Dermis blood vessel endothelial cell (primary cell): ENCODE results near the gene DMAP1. TPM values are rescaled to one million over a fixed set of nuclear protein-coding genes. Genes with fewer than 3 reads are reported as not detected.
"Not testable (repeated sequence)": the region's sequence is repeated elsewhere in the genome, so short reads cannot be mapped to it uniquely, and the experiment has no call there.

Experiments
- DNase-seq: peaks from one replicate; pipeline ENCODE4 v3.0.0; 2010
- total RNA-seq: library from RNA; depleted of rRNA; stranded (reverse); fragments of >200 nt; gene quantifications from 2 replicates; pipeline ENCODE4 v1.2.3, GENCODE V29; 2014

DMAP1 gene
- 13.0 and 16.5 TPM in 2 replicates for total RNA-seq

DNA sequence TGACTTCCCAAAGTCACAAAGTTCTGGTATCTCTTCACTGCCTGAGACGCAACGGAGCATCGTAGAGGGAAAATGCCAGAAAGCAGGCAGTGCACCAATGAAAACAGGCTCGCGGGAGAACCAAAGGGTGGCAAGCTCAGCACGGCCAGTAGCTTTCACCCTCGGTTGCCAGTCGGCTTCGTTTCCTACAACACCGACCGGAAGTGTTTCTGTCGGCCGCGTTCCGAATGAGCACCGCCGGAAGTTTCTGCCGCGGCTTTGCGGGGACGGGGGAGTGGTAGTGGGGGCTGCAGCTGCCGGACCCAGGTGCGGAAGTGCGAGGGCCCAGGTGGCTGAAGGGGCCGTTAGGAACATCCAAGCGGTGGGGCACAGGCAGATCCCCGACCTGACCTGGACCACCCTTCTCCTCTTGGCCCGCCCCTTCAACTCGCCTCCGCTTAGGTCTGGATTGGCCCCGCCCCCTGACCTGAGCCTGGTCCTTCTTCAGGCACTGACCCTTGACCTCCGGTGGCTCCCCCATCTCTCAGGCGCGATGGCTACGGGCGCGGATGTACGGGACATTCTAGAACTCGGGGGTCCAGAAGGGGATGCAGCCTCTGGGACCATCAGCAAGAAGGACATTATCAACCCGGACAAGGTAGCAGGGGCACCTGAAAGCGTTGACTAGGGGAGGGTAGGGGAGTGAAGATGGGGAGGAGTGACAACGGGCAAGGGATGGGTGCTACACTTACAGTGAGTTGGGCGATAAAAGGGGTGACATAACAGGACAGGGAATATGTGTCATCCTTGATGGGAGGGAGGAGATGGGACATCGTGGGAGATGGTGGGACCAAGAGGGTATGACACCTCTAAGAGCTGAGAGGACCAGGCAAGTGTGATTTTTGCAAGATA, at the start of gene DMAP1:
DMAP1 (plus strand) TSS at position 250 of the 891 bp plus-strand sequence; CDS start at position 533, 283 bp downstream.
- DNase-seq, result peak; percentile 89

- DNase-seq, result no peak
These were observed 44.7 kb upstream of the DMAP1 start for GRCh38 chr1:44168520-44169098.

DNA sequence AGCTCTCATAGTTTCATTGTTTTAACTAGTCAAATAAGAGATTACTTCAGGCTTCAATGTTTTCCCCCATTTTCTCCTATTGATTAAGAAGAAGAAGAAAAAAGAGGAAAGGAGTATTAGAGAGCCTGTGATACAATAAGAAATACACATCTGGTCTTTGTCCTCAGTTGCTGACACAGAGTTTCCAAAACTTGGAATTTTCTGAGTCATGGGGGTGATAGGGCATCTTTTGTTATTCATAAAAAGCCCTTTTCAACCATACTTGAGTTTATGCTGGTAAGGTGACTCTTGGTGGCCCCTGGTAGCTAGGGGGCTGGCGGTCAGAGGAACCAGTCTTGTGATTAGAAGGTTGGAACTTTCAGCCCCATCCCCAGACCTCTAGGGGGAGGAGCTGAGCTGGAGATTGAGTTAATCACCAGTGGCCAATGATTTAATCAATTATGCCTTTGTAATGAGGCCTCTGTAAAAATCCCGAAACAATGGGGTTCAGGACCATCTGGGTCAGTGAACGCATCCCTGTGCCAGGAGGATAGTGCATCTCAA, 42.9 kb upstream of the DMAP1 start:
- no peak for DNase-seq

- DNase-seq, result no peak
These were observed 38.6 kb upstream of the DMAP1 start for GRCh38 chr1:44174630-44175029.

- DNase-seq, result no peak
These were observed 12.9 kb upstream of the DMAP1 start for GRCh38 chr1:44200336-44200735.

DNA sequence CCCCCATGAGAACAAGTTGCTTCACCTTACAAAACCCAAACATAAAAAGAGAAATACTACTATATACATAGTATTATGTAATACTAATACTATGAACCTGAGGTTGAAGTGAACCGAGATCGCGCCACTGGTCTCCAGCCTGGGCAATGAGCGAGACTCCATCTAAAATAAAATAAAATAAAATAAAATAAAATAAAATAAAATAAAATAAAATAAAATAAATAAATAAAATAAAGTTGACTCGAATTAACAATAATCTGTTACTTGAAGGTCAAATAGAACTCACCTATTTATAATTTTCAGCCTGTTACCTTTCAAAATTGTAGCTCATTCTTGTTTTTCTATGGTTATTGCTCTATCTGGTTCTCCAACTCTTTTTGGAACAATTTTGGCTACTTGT, 6.7 kb upstream of the DMAP1 start:
- DNase-seq, result not testable (repeated sequence)

GRCh38 chr1:44208226-44208625, 5.0 kb upstream of the DMAP1 start:
- DNase-seq, result no peak

GRCh38 chr1:44210595-44210994, 2.7 kb upstream of the DMAP1 start:
- no peak for DNase-seq

GRCh38 chr1:44212355-44213221, 683 bp upstream of the DMAP1 start:
- no peak for DNase-seq

- peak; percentile 85 for DNase-seq
These were observed 4.6 kb downstream of the DMAP1 start for GRCh38 chr1:44217809-44218410.

DNA sequence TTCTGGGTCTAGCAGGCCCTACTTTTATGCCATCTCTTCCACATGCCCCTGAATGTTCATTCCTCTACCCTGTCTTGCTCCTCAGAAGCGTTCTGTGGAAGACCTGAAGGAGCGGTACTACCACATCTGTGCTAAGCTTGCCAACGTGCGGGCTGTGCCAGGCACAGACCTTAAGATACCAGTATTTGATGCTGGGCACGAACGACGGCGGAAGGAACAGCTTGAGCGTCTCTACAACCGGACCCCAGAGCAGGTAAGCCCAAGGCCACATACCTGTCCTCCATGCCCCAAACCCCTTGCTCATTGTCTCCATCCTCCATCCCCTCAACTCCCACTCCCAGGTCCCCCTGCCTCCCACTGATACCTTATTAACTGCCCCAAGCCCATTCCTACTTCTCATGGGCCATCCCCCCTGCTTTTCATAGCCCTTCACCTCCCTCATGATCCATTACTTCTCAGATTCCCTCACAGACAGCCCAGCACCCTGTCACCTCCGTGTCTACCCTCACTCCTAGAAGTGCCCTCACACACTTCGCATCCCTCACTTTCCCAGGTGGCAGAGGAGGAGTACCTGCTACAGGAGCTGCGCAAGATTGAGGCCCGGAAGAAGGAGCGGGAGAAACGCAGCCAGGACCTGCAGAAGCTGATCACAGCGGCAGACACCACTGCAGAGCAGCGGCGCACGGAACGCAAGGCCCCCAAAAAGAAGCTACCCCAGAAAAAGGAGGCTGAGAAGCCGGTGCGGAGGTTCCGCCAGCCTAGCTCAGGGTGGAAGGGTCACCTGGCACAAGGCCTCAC, 5.4 kb downstream of the DMAP1 start:
- DNase-seq, result no peak

GRCh38 chr1:44219301-44219626, 6.0 kb downstream of the DMAP1 start:
- DNase-seq, result no peak

DNA sequence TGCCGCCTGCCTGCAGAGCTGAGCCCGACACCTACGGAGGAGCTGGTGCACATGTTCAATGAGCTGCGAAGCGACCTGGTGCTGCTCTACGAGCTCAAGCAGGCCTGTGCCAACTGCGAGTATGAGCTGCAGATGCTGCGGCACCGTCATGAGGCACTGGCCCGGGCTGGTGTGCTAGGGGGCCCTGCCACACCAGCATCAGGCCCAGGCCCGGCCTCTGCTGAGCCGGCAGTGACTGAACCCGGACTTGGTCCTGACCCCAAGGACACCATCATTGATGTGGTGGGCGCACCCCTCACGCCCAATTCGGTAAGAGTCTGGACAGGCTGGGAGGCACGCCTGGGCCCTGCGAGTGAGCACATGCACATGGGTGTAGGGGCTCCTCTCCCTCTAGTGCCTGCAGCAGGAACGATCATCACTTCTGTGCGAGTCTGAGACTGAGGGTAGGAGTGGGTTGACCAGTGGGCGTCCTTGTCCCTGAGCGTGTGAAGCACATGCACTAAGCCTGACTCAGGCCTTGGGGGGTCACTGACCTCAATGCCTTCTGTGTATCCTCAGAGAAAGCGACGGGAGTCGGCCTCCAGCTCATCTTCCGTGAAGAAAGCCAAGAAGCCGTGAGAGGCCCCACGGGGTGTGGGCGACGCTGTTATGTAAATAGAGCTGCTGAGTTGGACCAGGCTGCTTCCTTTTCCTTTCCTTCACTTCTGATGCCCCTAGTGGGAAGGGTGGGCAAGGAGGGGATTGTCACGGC, 6.9 kb downstream of the DMAP1 start:
- no peak for DNase-seq

DNA sequence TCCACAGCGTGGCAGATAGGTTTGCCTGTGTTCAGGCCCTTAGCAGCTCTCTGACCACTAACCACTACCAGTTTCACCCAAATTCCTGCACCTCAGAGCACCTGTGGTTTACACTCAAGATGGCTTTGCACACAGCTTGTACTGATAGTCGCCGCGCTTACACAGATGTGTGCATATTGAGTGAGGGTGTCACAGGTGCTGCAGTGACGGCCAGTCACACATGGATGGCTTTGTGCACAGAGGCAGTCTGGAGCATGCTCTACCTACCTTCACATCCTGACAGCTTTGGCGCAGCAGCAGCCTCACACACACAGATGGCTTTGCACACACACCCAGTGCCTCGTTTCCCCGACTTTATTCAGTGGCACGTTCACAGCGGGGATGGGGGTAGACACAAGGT, 7.5 kb downstream of the DMAP1 start:
- DNase-seq, result no peak

GRCh38 chr1:44221769-44222168, 8.5 kb downstream of the DMAP1 start:
- DNase-seq, result no peak

- DNase-seq, result no peak
These were observed 9.3 kb downstream of the DMAP1 start for GRCh38 chr1:44222397-44223186.

- no peak for DNase-seq
These were observed 9.9 kb downstream of the DMAP1 start for GRCh38 chr1:44223187-44223610.

DNA sequence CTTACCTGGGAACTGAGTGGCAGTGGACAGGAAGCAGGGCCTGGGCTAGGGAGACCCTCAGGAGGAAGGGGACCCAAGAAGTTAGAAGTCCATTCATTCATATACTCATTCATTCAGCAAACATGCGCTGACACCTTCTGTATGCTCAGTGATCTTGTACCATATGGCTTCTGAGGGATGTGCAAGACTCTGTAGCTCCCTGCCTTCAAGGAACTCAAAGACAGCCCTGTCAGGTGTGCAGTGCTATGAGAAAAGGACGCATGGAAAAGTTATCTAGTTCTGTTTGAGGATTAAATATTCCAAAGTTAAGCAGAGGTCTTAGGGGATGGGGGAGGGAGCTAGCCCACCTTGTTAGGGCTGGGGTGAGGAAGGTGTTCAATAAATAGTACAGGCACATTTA, 12.5 kb downstream of the DMAP1 start:
- DNase-seq, result no peak

DNA sequence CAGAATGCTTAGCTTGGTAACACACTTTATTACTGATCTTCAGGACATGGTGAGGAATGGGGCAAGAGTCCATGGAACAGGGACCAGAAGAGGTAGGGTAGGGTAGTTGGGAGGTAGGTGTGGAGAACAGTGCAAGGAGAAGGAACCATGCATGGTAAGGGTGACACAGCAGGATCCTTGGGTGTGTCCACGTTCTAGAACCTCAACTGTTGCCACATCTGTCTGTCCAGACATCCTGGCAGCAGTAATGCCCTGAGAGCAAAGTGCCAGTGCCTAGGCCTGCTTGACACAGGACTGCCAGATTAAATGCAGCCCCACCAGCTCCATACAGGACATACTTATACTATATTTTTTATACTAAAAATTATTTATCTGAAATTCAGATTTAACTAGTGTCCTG, 13.9 kb downstream of the DMAP1 start:
- no peak for DNase-seq

DNA sequence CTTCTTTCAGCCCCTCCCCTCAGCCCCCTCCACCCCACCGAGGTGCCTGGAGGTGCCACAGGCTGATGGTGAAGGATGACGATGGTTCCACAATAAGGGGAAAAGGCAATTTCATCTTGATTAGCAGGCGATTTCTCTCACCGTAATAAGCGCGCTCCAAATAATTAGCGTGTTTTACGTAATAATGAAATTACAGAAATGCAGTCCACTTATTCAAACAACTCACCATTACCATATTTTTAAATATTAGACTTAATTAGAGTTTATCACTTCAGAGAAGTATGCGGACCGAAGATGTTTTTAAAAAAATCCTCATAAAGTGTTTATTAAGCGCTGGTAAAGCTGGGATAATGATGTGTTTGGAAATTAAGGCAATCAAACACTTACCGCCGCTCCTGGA, 14.9 kb downstream of the DMAP1 start:
- no peak for DNase-seq
